HG03103 (cell line): ENCODE data around the gene HBG2.

ENCODE experiments used
- ATAC-seq: cut with Tn5 transposase; IDR thresholded peaks from one replicate; pipeline ENCODE4 v1.9.1; 2021; ENCODE audit warnings: low read depth; ENCODE audit not compliant: unreplicated experiment

The HBG2 gene

DNA sequence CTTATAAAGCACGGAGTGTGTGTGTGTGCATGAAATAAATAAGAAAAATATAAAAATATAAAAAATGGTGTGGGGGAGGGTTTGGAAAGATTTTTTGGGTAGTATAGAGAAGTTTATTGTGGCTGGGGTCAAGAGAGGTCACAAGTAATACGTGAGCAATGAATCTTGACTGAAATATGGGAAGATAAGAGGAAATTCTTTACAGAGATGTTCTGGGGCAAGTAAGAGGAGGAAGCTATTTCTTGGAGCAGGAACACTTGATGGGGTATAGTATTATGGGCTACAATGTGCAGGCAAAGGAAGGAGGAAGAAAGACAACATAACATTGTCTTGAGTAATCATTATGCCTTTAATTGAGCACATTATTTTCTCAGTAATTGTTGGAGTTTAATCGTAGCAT is 22.4 kb downstream of the HBG2 start:
- ATAC-seq, result no peak

DNA sequence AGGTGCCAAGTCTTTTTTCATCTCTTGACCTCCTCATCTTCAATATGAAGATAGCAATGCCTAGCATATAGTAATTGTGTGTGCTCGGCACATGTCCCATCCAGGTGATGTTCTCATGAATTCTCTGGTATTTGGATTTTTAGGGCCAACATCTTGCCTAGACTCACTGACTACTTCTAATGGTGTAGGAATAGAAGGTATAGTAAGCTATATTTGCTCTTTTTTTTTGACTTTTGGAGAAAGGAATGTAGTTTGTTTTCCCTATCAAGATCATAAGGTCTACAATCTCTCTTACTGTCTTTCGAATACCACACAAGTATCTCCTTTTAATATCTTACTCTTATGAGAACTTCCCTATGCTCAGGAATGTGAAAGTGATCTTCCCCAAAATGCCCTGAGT is 23.5 kb downstream of the HBG2 start:
- no peak for ATAC-seq

DNA sequence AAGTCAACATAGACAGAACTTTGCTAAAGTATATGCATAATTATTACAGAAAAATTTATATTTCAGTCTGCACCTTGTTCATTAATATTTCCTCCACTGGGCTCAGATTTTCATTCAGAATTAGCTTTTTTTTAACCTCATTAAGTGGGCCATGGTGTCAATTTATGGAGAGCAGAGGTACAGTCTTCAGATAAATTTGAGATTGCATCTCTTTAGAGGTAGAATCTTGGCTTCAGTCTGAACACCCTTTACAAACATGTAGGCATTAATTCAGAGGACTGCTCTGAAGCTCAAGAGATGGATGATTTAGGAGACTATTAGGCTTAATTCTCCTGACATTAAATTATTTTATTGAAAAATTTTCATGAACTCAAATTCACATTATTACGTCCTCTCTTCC is 24.3 kb downstream of the HBG2 start:
- no peak for ATAC-seq

DNA sequence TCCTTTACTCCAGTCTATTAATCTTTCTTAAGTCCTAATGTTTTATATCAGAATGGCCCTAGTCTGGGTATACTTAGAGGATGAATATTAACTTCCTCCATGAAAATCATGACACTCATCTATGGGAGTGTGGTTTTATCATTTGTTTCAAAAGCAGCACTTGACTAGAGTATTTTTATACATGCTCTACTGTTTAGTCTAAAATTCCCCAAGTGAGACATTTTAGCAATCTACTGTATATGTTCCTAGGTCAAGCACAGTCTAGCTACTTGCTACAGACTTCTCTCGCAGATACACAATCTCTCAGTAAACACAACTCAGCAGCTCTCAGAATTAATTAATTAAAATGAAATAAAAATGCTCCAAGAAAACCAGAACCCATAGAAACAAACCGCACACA is 24.8 kb downstream of the HBG2 start:
- no peak for ATAC-seq

DNA sequence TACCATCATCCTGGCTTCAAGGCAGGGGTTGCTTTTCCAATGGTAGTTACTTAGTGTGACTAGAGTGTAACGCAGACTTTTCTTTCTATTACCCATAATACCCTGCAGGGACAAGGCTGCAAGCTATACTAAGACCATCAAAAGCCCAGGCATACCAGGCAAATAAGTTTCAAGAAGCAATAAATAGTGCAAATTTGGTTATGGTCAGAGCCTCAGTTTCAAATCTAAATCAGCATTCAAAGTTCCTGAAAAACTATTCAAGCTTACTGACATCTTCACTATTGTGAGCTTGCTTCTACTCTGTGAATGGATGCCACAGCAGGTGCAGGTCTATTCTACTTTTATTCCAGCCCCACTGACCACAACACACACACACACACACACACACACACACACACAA is 25.2 kb downstream of the HBG2 start:
- ATAC-seq, result peak; percentile 55

DNA sequence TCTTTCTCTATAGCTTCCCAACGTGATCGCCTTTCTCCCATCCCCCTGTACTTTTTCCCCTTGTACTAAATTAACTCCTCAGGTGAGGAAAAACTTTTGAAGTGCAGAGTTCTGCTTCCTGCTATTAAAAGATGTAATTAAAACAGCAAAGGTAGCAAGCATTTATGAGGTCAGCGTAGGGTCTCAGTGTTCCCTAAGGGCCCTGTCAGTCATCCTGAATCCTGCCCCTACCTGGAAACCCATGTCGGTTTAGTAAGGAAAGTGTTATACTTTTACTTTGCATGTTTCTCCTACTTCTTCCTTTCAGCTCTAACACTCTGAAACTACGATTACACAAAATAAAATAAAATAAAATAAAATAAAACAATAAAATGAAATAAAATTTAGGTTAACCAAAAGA is 26.5 kb downstream of the HBG2 start:
- no peak for ATAC-seq

DNA sequence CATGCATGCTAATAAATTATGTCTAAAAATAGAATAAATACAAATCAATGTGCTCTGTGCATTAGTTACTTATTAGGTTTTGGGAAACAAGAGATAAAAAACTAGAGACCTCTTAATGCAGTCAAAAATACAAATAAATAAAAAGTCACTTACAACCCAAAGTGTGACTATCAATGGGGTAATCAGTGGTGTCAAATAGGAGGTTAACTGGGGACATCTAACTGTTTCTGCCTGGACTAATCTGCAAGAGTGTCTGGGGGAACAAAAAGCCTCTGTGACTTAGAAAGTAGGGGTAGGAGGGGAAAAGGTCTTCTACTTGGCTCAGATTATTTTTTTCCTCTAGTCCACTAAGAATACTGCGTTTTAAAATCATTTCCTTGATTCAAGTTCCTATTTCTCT is 26.9 kb downstream of the HBG2 start:
- no peak for ATAC-seq

DNA sequence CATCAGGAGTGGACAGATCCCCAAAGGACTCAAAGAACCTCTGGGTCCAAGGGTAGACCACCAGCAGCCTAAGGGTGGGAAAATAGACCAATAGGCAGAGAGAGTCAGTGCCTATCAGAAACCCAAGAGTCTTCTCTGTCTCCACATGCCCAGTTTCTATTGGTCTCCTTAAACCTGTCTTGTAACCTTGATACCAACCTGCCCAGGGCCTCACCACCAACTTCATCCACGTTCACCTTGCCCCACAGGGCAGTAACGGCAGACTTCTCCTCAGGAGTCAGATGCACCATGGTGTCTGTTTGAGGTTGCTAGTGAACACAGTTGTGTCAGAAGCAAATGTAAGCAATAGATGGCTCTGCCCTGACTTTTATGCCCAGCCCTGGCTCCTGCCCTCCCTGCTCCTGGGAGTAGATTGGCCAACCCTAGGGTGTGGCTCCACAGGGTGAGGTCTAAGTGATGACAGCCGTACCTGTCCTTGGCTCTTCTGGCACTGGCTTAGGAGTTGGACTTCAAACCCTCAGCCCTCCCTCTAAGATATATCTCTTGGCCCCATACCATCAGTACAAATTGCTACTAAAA is 27.8 kb downstream of the HBG2 start, which contains the start of gene HBB:
HBB (minus strand) TSS at position 340 of the 579 bp plus-strand sequence; CDS start at position 290, 50 bp downstream.
- ATAC-seq, result no peak

DNA sequence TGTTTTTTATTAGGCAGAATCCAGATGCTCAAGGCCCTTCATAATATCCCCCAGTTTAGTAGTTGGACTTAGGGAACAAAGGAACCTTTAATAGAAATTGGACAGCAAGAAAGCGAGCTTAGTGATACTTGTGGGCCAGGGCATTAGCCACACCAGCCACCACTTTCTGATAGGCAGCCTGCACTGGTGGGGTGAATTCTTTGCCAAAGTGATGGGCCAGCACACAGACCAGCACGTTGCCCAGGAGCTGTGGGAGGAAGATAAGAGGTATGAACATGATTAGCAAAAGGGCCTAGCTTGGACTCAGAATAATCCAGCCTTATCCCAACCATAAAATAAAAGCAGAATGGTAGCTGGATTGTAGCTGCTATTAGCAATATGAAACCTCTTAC is 29.1 kb downstream of the HBG2 start:
- no peak for ATAC-seq

DNA sequence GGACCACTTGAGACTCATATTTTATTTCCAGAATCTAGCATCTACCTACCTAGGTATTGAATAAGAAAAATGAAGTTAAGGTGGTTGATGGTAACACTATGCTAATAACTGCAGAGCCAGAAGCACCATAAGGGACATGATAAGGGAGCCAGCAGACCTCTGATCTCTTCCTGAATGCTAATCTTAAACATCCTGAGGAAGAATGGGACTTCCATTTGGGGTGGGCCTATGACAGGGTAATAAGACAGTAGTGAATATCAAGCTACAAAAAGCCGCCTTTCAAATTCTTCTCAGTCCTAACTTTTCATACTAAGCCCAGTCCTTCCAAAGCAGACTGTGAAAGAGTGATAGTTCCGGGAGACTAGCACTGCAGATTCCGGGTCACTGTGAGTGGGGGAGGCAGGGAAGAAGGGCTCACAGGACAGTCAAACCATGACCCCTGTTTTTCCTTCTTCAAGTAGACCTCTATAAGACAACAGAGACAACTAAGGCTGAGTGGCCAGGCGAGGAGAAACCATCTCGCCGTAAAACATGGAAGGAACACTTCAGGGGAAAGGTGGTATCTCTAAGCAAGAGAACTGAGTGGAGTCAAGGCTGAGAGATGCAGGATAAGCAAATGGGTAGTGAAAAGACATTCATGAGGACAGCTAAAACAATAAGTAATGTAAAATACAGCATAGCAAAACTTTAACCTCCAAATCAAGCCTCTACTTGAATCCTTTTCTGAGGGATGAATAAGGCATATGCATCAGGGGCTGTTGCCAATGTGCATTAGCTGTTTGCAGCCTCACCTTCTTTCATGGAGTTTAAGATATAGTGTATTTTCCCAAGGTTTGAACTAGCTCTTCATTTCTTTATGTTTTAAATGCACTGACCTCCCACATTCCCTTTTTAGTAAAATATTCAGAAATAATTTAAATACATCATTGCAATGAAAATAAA is 29.8 kb downstream of the HBG2 start:
- ATAC-seq, result no peak

DNA sequence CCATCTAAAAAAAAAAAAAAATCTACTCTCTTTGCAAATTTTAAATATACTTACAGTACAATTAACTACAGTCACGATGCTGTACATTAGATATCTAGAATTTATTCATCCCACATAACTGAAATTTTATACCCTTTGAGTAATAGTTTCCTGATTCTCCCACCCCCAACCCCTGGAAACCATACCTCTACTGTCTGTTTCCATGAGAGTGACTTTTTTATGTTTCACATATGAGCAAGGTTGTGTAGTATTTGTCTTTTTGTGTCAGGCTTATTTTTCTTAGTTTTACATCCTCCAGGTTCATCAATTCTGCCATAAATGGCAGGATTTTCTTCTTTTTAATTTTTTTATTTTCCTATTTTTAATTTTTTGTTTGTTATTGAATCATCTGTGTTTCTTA is 30.9 kb downstream of the HBG2 start:
- no peak for ATAC-seq

DNA sequence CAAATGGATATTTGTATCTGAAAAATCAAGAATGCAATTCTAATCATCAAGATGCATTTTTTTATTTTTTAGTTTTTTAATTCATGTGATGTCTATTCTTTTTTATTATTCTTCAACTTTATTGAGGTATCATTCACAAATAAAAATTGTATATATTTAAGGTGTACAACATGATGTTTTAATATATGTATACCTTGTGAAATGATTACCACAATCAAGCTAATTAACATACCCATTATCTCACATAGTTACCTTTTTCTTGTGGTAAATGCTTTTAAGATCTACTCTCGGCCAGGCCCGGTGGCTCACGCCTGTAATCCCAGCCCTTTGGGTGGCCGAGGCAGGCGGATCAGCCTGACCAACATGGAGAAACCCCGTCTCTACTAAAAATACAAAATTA is 31.4 kb downstream of the HBG2 start:
- ATAC-seq, result no peak

DNA sequence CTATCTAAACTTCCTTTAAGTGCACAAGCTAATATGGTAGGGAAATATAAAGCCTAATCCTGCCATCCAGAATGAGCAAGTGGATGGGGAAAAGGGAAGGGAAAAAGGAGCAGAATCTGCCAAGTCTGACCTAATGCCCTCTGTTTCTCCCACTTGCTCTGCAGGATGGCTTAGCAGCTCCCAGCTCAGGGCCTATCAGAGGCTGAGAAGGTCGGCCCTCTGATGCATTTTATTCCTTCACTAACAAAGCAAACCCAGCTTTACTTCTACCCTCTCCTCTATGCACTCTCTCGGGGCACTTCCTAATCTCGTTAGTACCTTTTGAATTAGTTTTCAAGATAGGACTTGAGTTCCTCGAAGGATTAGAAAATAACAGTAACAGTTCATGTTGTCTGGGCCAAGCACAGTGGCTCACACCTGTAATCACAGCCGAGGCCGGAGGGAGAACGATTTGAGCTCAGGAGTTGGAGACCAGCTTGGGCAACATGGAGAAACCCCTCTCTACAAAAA is 44.1 kb downstream of the HBG2 start:
- ATAC-seq, result no peak

DNA sequence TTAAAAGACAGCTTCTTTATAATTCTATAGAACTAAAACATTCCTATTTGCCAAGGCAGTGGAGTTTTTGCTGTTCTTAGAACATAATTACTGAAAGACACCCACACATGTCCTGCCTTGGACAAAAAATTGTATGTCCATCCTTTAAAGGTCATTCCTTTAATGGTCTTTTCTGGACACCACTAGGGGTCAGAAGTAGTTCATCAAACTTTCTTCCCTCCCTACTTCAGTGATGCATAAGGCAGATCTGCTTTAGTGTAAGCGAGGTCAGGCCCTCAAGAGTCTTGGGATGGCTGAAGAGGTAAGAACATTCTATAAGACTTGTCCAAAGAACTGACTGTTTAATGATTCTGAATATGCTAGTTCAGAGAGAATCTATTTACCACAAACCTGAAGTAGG is 49.8 kb downstream of the HBG2 start:
- no peak for ATAC-seq

DNA sequence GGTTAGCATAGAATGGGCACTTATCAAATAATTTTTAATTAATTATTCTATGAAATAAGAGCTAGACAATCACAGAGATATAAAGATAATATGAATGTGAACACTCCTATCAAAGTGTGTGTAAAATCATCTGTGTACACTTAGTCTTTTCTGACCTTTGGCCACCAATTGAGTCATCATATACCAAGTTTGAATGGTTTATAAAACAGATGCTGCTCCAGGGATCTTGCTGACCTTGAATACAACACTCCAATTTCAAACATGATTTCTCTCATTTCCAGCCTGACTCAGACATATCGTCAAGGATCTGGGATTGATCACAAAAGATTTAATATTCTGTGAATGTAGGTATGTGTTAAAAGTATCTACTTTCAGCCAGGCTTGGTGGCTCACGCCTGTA is 51.2 kb downstream of the HBG2 start:
- no peak for ATAC-seq
